MM.1S (cell line): ENCODE results near the gene ZBED5.

Experiments used
- CTCF ChIP-seq: fragments of 300-600 bp; sonication (generic); IDR thresholded peaks from 2 replicates; pipeline ENCODE4 v1.5.1; 2016; ENCODE audit warnings: antibody characterized with exemption, low read length, mixed read lengths
- EZH2 ChIP-seq: fragments of 300-600 bp; sonication (generic); optimal IDR thresholded peaks from 2 replicates; pipeline ENCODE3; 2017; ENCODE audit warnings: low read depth, mild to moderate bottlenecking, antibody characterized with exemption, low read length, mixed read lengths

GRCh38 chr11:10845589-10845988, 12.3 kb downstream of the ZBED5 start:
- TF ChIP-seq CTCF = no peak
- TF ChIP-seq EZH2 = no peak
